Peyer's patch (tissue), 4 donors: Measurements from ENCODE around the gene PER3.

Experiments
- CTCF ChIP-seq, 6 experiments: fragments of 450-650 bp in 4 of 6; fragments of 200-600 bp in 2 of 6; sonication (generic) in 1 of 6; IDR thresholded peaks; one replicate each; pipeline ENCODE4 v1.5.1; 2017 to 2019; ENCODE audit warnings: antibody characterized with exemption in 6 of 6, mild to moderate bottlenecking in 3 of 6, moderate library complexity in 1 of 6
- POLR2A ChIP-seq, 2 donors: fragments of 450-650 bp; IDR thresholded peaks; one replicate each; pipeline ENCODE4 v1.5.1; 2017; ENCODE audit warnings: antibody characterized with exemption in 2 of 2, mild to moderate bottlenecking in 2 of 2, moderate library complexity in 2 of 2

- TF ChIP-seq POLR2A (IDR thresholded peaks at IDR 0.05) (no peak), CTCF (IDR thresholded peaks at IDR 0.05) (no peak)
Measured at GRCh38 chr1:7859406-7859805, 75.3 kb downstream of the PER3 start.
